WTC11 (cell line): ENCODE data around the gene TAF5L.

Source experiments
- CBFB ChIP-seq: sonication (generic); formaldehyde crosslinking; IDR thresholded peaks from 2 replicates; pipeline ENCODE4 v1.8.1; 2022; ENCODE audit warnings: mild to moderate bottlenecking, low read depth, missing genetic modification reagents
- E2F5 ChIP-seq: sonication (generic); formaldehyde crosslinking; IDR thresholded peaks from 2 replicates; pipeline ENCODE4 v1.8.1; 2022; ENCODE audit warnings: mild to moderate bottlenecking, moderate library complexity, missing genetic modification reagents
- SP1 ChIP-seq: sonication (generic); formaldehyde crosslinking; conservative IDR thresholded peaks from 2 replicates; pipeline ENCODE4 v1.8.1; 2022; ENCODE audit warnings: missing genetic modification reagents
- TP53 ChIP-seq: sonication (generic); formaldehyde crosslinking; IDR thresholded peaks from 2 replicates; pipeline ENCODE4 v1.8.1; 2023; ENCODE audit warnings: mild to moderate bottlenecking, missing genetic modification reagents
- ZNF396 ChIP-seq: fragments of 250-450 bp; sonication (Bioruptor Pico); IDR thresholded peaks from 2 replicates; pipeline ENCODE4 v1.8.0; 2021; ENCODE audit warnings: mild to moderate bottlenecking, moderate library complexity, borderline replicate concordance
- ZNF416 ChIP-seq: fragments of 250-450 bp; sonication (Bioruptor Pico); IDR thresholded peaks from 2 replicates; pipeline ENCODE4 v1.9.0; 2021; ENCODE audit warnings: mild to moderate bottlenecking, inconsistent platforms
- TF ChIP-seq, protein P1 (sequence below): fragments of 200-600 bp; IDR thresholded peaks from 2 replicates; pipeline ENCODE4 v1.8.0; 2022; ENCODE audit warnings: antibody characterized with exemption
- TF ChIP-seq, protein P2 (sequence below): sonication (generic); formaldehyde crosslinking; IDR thresholded peaks from 2 replicates; pipeline ENCODE4 v1.8.0; 2023; ENCODE audit warnings: missing genetic modification reagents, mild to moderate bottlenecking, borderline replicate concordance
- TF ChIP-seq, protein P3 (sequence below): sonication (generic); formaldehyde crosslinking; IDR thresholded peaks from 2 replicates; pipeline ENCODE4 v1.8.1; 2022; ENCODE audit warnings: low read depth, missing genetic modification reagents, borderline replicate concordance

DNA sequence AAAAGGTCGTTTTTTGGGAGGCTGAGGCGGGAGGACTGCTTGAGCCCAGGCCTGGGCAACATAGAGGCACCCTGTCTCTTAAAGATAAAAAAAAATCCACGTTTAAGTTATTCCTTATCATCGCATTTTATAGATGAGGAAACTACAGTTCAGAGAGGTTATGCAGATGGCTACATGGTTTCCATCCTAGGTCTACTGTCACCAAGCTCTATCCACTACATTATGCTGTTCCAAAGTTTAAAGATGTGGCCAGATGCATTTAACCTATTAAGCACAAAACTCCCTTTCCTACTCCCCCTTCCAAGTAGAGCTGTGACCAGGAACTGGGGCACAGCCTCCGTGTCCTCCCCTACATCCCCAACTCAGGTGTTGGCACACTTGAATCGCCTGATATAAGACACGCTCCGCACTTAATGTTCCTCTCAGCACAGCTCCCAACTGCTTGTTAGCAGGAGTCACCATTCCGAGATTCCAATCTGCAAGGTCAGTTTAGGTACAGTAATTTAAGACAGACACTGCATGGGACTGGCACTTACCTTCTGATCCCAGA lies 1.3 kb downstream of the TAF5L start:
- TF ChIP-seq E2F5 (CRISPR knock-in tag) (no peak), TP53 (CRISPR knock-in tag) (no peak), ZNF416 (CRISPR knock-in tag) (no peak), SP1 (CRISPR knock-in tag) (no peak), CBFB (CRISPR knock-in tag) (no peak), ZNF396 (CRISPR knock-in tag) (no peak)
- TF ChIP-seq, protein P1, sequence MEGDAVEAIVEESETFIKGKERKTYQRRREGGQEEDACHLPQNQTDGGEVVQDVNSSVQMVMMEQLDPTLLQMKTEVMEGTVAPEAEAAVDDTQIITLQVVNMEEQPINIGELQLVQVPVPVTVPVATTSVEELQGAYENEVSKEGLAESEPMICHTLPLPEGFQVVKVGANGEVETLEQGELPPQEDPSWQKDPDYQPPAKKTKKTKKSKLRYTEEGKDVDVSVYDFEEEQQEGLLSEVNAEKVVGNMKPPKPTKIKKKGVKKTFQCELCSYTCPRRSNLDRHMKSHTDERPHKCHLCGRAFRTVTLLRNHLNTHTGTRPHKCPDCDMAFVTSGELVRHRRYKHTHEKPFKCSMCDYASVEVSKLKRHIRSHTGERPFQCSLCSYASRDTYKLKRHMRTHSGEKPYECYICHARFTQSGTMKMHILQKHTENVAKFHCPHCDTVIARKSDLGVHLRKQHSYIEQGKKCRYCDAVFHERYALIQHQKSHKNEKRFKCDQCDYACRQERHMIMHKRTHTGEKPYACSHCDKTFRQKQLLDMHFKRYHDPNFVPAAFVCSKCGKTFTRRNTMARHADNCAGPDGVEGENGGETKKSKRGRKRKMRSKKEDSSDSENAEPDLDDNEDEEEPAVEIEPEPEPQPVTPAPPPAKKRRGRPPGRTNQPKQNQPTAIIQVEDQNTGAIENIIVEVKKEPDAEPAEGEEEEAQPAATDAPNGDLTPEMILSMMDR: no peak
- TF ChIP-seq, protein P2, sequence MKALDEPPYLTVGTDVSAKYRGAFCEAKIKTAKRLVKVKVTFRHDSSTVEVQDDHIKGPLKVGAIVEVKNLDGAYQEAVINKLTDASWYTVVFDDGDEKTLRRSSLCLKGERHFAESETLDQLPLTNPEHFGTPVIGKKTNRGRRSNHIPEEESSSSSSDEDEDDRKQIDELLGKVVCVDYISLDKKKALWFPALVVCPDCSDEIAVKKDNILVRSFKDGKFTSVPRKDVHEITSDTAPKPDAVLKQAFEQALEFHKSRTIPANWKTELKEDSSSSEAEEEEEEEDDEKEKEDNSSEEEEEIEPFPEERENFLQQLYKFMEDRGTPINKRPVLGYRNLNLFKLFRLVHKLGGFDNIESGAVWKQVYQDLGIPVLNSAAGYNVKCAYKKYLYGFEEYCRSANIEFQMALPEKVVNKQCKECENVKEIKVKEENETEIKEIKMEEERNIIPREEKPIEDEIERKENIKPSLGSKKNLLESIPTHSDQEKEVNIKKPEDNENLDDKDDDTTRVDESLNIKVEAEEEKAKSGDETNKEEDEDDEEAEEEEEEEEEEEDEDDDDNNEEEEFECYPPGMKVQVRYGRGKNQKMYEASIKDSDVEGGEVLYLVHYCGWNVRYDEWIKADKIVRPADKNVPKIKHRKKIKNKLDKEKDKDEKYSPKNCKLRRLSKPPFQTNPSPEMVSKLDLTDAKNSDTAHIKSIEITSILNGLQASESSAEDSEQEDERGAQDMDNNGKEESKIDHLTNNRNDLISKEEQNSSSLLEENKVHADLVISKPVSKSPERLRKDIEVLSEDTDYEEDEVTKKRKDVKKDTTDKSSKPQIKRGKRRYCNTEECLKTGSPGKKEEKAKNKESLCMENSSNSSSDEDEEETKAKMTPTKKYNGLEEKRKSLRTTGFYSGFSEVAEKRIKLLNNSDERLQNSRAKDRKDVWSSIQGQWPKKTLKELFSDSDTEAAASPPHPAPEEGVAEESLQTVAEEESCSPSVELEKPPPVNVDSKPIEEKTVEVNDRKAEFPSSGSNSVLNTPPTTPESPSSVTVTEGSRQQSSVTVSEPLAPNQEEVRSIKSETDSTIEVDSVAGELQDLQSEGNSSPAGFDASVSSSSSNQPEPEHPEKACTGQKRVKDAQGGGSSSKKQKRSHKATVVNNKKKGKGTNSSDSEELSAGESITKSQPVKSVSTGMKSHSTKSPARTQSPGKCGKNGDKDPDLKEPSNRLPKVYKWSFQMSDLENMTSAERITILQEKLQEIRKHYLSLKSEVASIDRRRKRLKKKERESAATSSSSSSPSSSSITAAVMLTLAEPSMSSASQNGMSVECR (CRISPR knock-in tag): no peak
- TF ChIP-seq, protein P3, sequence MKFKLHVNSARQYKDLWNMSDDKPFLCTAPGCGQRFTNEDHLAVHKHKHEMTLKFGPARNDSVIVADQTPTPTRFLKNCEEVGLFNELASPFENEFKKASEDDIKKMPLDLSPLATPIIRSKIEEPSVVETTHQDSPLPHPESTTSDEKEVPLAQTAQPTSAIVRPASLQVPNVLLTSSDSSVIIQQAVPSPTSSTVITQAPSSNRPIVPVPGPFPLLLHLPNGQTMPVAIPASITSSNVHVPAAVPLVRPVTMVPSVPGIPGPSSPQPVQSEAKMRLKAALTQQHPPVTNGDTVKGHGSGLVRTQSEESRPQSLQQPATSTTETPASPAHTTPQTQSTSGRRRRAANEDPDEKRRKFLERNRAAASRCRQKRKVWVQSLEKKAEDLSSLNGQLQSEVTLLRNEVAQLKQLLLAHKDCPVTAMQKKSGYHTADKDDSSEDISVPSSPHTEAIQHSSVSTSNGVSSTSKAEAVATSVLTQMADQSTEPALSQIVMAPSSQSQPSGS (CRISPR knock-in tag): no peak
